GM12878 (cell line): ENCODE measurements around the gene NPLOC4. TPM values are rescaled to one million over a fixed set of nuclear protein-coding genes. Genes with fewer than 3 reads are reported as not detected.

Experiments used
- ATAC-seq: fragments of 200-7000 bp; cut with Tn5 transposase; 3 replicates; pipeline ENCODE4 v1.9.1; 2020; ENCODE audit warnings: mild to moderate bottlenecking, moderate library complexity
- BruUV-seq: library from RNA; stranded (reverse); fragments of 400-500 nt; replicated peaks from 2 replicates; lab custom pipeline; 2021; lab: Mats Ljungman, UMichigan
- CTCF ChIA-PET: fragments of 300-600 bp; sonication (Branson Sonifier 250); formaldehyde crosslinking; extraction: SDS; loops from one replicate; lab custom pipeline; 2021; ENCODE audit warnings: inconsistent platforms; lab: Yijun Ruan, JAX
- POLR2A ChIA-PET: fragments of 350-600 bp; formaldehyde crosslinking; extraction: SDS; loops from one replicate; lab custom pipeline; 2021; ENCODE audit warnings: inconsistent platforms; lab: Charles Lee
- RAD21 ChIA-PET: fragments of 300-600 bp; sonication (Branson Sonifier 250); formaldehyde crosslinking; loops from one replicate; lab custom pipeline; 2023; ENCODE audit warnings: antibody characterized with exemption; ENCODE audit not compliant: unreplicated experiment; lab: Charles Lee
- SMC1A ChIA-PET: fragments of 300-600 bp; sonication (Branson Sonifier 250); formaldehyde crosslinking; loops from one replicate; lab custom pipeline; 2023; ENCODE audit not compliant: unreplicated experiment, uncharacterized antibody; lab: Charles Lee
- DNase-seq: peaks from one replicate; pipeline ENCODE4 v3.0.0-alpha.2; 2011; ENCODE audit warnings: low read depth, low spot score
- FAIRE-seq: peaks from 3 replicates; lab custom pipeline; 2011; peaks lifted over from hg19 to GRCh38; lab: Jason Lieb, UNC
- H2AFZ ChIP-seq: 2 replicates; pipeline ENCODE4 v1.6.0; 2011; ENCODE audit warnings: low read depth, low read length, control low read depth; ENCODE audit not compliant: control insufficient read depth
- H3K27ac ChIP-seq: 2 replicates; pipeline ENCODE4 v1.5.1; 2011; ENCODE audit warnings: control low read depth; ENCODE audit not compliant: control insufficient read depth, insufficient read depth
- H3K27me3 ChIP-seq, 2 experiments: replicated peaks in 1 of 2; 2 replicates each; pipeline versions ENCODE4 v1.6.0 to v1.6.1; 2011; ENCODE audit warnings: low read length in 1 of 2; ENCODE audit not compliant: control insufficient read depth in 2 of 2, insufficient read depth in 2 of 2
- H3K36me3 ChIP-seq, 2 experiments: 2 replicates each; pipeline ENCODE4 v1.5.1; 2011; ENCODE audit warnings: low read length in 1 of 2; ENCODE audit not compliant: control insufficient read depth in 2 of 2, insufficient read depth in 2 of 2
- H3K4me1 ChIP-seq: 2 replicates; pipeline ENCODE4 v1.6.1; 2011; ENCODE audit warnings: mild to moderate bottlenecking, low read length, moderate library complexity, mixed read lengths; ENCODE audit not compliant: control insufficient read depth, insufficient read depth
- H3K4me2 ChIP-seq: 2 replicates; pipeline ENCODE4 v1.6.0; 2011; ENCODE audit warnings: control low read depth; ENCODE audit not compliant: control insufficient read depth, insufficient read depth
- H3K4me3 ChIP-seq: fragments of 200-600 bp; sonication (generic); 2 replicates; pipeline ENCODE4 v1.5.1; 2016
- H3K79me2 ChIP-seq: 2 replicates; pipeline ENCODE4 v1.6.0; 2011; ENCODE audit warnings: low read length; ENCODE audit not compliant: control insufficient read depth, insufficient read depth
- H3K9ac ChIP-seq: 2 replicates; pipeline ENCODE4 v1.8.0; 2011; ENCODE audit warnings: low read length, control low read depth, mixed read lengths; ENCODE audit not compliant: control insufficient read depth, insufficient read depth
- H3K9me3 ChIP-seq: replicated peaks from 3 replicates; pipeline ENCODE4 v1.5.1; 2011; ENCODE audit warnings: mild to moderate bottlenecking, low read length; ENCODE audit not compliant: control insufficient read depth, insufficient read depth
- H4K20me1 ChIP-seq: 2 replicates; pipeline ENCODE4 v1.6.0; 2011; ENCODE audit not compliant: control insufficient read depth, insufficient read depth
- ASH2L ChIP-seq: fragments of 300-600, 200-600 bp; sonication (generic); IDR thresholded peaks from 2 replicates; pipeline ENCODE4 v1.6.1; 2017; ENCODE audit warnings: low read depth, mild to moderate bottlenecking, borderline replicate concordance
- BACH1 ChIP-seq: fragments of 450-650 bp; IDR thresholded peaks from 2 replicates; pipeline ENCODE4 v1.6.1; 2017; ENCODE audit warnings: mild to moderate bottlenecking, borderline replicate concordance
- EP300 ChIP-seq, 2 experiments: fragments of 150-350 bp in 1 of 2; IDR thresholded peaks; 2 replicates each; pipeline ENCODE4 v1.6.1; 2011 to 2012; ENCODE audit warnings: low read depth in 2 of 2, low read length in 2 of 2, borderline replicate concordance in 1 of 2, improper control_type of control experiment in 1 of 2, inconsistent platforms in 1 of 2; ENCODE audit not compliant: control insufficient read depth in 1 of 2
- MEF2A ChIP-seq: IDR thresholded peaks from 2 replicates; pipeline ENCODE4 v1.6.1; 2011; ENCODE audit warnings: low read depth, mild to moderate bottlenecking, low read length, moderate library complexity; ENCODE audit not compliant: insufficient read depth
- MTA3 ChIP-seq: IDR thresholded peaks from 2 replicates; pipeline ENCODE4 v1.6.1; 2012; ENCODE audit warnings: low read length, inconsistent platforms, borderline replicate concordance
- SMAD1 ChIP-seq: fragments of 450-650 bp; IDR thresholded peaks from 2 replicates; pipeline ENCODE4 v1.6.1; 2018; ENCODE audit warnings: mild to moderate bottlenecking, low read depth; ENCODE audit not compliant: partially characterized antibody
- ZNF24 ChIP-seq: fragments of 450-650 bp; IDR thresholded peaks from 2 replicates; pipeline ENCODE4 v1.6.1; 2017; ENCODE audit warnings: antibody characterized with exemption, mild to moderate bottlenecking
- WGBS: methylation state at CpG from one replicate; pipeline ENCODE4 v1.1.6; 2016; ENCODE audit warnings: low lambda C conversion rate; ENCODE audit not compliant: insufficient replicate concordance, insufficient coverage; ENCODE audit errors: missing lambda C conversion rate; 5-methylcytosine and 5-hydroxymethylcytosine counted together
- in situ Hi-C: fragments of 300-500 bp; cut with MboI; formaldehyde crosslinking; loops from 9 replicates; pipeline ENCODE4 v1.14.3; 2018; ENCODE audit warnings: mixed read lengths
- intact Hi-C: fragments of 100-400 bp; cut with micrococcal nuclease; formaldehyde crosslinking; loops from one replicate; pipeline ENCODE4 v1.14.2; 2022; ENCODE audit not compliant: unreplicated experiment
- polyA plus RNA-seq, 11 experiments: library from polyadenylated mRNA; depleted of rRNA in 4 of 11; unstranded in 6 of 11; stranded (reverse) in 5 of 11; fragments of >200 nt; fragmentation: Nextera tagmentation in 4 of 11; fragmentation: Illumina TruSeq in 1 of 11; extraction: Ambion mirVana in 4 of 11; extraction: Trizol in 1 of 11; gene quantifications; 1 replicate in 1 of 11; 2 replicates in 10 of 11; pipeline versions ENCODE4 v1.2.1 to v1.2.3, GENCODE V29; 2011 to 2016; ENCODE audit warnings: inconsistent platforms in 2 of 11, missing spikeins in 2 of 11, low read depth in 1 of 11
- total RNA-seq, 4 experiments: library from RNA; depleted of rRNA in 3 of 4; stranded (reverse); fragments of >200 nt in 3 of 4; fragmentation: Illumina TruSeq in 1 of 4; extraction: Trizol in 1 of 4; gene quantifications; 2 replicates each; pipeline versions ENCODE4 v1.2.1 to v1.2.3, GENCODE V29; 2013 to 2021
- TF ChIP-seq, protein P1 (sequence below): IDR thresholded peaks from 2 replicates; pipeline ENCODE4 v1.6.1; 2012; ENCODE audit warnings: mild to moderate bottlenecking, low read depth, low read length
- TF ChIP-seq, protein P2 (sequence below): fragments of 450-650 bp; formaldehyde crosslinking; IDR thresholded peaks from 2 replicates; pipeline ENCODE4 v1.4.0; 2020; ENCODE audit warnings: mild to moderate bottlenecking, moderate library complexity
- TF ChIP-seq, protein P3 (sequence below): IDR thresholded peaks from 2 replicates; pipeline ENCODE4 v1.6.1; 2012; ENCODE audit warnings: low read depth, low read length, improper control_type of control experiment
- TF ChIP-seq, protein P4 (sequence below): fragments of 450-650 bp; IDR thresholded peaks from 2 replicates; pipeline ENCODE4 v1.6.1; 2018; ENCODE audit warnings: borderline replicate concordance, mild to moderate bottlenecking; ENCODE audit not compliant: partially characterized antibody

NPLOC4 gene
- total and polyA plus RNA-seq, 10 of the 15 experiments (the other 5 are each of a cell fraction or from before 2014, with no cell fraction given), result 1.5 to 83.7 (median 45.8) TPM

DNA sequence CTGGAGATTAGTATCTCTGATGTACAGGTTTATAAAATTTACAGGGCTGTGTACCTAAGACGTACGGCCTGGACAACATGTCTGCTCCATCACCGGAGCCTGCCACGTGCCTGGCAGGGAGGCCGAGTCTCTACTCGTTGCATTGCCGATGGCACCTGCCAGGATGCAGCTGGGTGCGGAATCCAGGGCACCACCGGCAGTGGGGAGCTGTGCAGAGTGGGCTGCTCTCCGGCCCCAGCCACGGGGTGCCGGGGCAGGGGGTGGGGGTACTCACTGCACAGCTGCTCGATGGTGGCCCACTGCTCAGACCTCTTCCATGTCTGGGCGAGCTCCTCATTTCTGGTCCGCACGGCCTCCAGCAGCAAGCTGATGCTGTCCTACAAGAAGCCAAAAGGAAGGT lies 71.7 kb downstream of the NPLOC4 start (continued):
- TF ChIP-seq ZNF24, result no peak

DNA sequence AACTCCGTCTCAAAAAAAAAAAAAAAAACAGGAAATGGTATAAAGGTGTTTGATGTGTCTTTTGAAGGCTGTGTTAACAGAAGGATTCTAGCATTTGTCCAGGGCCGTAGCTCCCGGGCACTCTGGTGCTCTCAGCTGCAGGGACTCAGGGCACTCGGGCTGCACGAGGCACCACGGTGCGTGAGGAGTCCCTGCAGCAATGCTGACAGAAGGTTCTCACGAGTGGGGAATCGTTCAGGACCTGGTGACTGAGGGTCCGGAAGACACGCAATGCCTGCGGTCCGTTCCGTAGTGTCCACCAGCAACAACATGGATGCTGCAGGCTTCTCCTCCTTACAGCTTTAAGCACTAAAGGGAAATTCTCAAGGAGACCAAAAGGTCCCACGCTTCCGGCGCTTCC lies 72.1 kb downstream of the NPLOC4 start:
- RAD21 ChIA-PET, result no interaction called here
- 98% methylated on average over 16 of the region's 17 CpGs for WGBS
- TF ChIP-seq EP300 (IDR thresholded peaks at IDR 0.05; ENCODE audit: borderline replicate concordance in 1 of 2, control insufficient read depth in 1 of 2, low read depth in 2 of 2, low read length in 2 of 2) (no peak), ASH2L (no peak), BACH1 (no peak), MTA3 (no peak), MEF2A (no peak), SMAD1 (no peak)
- TF ChIP-seq, protein P1, sequence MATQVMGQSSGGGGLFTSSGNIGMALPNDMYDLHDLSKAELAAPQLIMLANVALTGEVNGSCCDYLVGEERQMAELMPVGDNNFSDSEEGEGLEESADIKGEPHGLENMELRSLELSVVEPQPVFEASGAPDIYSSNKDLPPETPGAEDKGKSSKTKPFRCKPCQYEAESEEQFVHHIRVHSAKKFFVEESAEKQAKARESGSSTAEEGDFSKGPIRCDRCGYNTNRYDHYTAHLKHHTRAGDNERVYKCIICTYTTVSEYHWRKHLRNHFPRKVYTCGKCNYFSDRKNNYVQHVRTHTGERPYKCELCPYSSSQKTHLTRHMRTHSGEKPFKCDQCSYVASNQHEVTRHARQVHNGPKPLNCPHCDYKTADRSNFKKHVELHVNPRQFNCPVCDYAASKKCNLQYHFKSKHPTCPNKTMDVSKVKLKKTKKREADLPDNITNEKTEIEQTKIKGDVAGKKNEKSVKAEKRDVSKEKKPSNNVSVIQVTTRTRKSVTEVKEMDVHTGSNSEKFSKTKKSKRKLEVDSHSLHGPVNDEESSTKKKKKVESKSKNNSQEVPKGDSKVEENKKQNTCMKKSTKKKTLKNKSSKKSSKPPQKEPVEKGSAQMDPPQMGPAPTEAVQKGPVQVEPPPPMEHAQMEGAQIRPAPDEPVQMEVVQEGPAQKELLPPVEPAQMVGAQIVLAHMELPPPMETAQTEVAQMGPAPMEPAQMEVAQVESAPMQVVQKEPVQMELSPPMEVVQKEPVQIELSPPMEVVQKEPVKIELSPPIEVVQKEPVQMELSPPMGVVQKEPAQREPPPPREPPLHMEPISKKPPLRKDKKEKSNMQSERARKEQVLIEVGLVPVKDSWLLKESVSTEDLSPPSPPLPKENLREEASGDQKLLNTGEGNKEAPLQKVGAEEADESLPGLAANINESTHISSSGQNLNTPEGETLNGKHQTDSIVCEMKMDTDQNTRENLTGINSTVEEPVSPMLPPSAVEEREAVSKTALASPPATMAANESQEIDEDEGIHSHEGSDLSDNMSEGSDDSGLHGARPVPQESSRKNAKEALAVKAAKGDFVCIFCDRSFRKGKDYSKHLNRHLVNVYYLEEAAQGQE, result no peak
- TF ChIP-seq, protein P2, sequence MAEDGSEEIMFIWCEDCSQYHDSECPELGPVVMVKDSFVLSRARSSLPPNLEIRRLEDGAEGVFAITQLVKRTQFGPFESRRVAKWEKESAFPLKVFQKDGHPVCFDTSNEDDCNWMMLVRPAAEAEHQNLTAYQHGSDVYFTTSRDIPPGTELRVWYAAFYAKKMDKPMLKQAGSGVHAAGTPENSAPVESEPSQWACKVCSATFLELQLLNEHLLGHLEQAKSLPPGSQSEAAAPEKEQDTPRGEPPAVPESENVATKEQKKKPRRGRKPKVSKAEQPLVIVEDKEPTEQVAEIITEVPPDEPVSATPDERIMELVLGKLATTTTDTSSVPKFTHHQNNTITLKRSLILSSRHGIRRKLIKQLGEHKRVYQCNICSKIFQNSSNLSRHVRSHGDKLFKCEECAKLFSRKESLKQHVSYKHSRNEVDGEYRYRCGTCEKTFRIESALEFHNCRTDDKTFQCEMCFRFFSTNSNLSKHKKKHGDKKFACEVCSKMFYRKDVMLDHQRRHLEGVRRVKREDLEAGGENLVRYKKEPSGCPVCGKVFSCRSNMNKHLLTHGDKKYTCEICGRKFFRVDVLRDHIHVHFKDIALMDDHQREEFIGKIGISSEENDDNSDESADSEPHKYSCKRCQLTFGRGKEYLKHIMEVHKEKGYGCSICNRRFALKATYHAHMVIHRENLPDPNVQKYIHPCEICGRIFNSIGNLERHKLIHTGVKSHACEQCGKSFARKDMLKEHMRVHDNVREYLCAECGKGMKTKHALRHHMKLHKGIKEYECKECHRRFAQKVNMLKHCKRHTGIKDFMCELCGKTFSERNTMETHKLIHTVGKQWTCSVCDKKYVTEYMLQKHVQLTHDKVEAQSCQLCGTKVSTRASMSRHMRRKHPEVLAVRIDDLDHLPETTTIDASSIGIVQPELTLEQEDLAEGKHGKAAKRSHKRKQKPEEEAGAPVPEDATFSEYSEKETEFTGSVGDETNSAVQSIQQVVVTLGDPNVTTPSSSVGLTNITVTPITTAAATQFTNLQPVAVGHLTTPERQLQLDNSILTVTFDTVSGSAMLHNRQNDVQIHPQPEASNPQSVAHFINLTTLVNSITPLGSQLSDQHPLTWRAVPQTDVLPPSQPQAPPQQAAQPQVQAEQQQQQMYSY, result no peak
- TF ChIP-seq, protein P3, sequence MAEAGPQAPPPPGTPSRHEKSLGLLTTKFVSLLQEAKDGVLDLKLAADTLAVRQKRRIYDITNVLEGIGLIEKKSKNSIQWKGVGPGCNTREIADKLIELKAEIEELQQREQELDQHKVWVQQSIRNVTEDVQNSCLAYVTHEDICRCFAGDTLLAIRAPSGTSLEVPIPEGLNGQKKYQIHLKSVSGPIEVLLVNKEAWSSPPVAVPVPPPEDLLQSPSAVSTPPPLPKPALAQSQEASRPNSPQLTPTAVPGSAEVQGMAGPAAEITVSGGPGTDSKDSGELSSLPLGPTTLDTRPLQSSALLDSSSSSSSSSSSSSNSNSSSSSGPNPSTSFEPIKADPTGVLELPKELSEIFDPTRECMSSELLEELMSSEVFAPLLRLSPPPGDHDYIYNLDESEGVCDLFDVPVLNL, result no peak
- TF ChIP-seq, protein P4, sequence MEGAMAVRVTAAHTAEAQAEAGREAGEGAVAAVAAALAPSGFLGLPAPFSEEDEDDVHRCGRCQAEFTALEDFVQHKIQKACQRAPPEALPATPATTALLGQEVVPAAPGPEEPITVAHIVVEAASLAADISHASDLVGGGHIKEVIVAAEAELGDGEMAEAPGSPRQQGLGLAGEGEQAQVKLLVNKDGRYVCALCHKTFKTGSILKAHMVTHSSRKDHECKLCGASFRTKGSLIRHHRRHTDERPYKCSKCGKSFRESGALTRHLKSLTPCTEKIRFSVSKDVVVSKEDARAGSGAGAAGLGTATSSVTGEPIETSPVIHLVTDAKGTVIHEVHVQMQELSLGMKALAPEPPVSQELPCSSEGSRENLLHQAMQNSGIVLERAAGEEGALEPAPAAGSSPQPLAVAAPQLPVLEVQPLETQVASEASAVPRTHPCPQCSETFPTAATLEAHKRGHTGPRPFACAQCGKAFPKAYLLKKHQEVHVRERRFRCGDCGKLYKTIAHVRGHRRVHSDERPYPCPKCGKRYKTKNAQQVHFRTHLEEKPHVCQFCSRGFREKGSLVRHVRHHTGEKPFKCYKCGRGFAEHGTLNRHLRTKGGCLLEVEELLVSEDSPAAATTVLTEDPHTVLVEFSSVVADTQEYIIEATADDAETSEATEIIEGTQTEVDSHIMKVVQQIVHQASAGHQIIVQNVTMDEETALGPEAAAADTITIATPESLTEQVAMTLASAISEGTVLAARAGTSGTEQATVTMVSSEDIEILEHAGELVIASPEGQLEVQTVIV, result no peak

More for the DNA sequence above, 72.1 kb downstream of the NPLOC4 start:
- no peak for ATAC-seq
- Histone ChIP-seq H3K27ac (no peak overlapping the region), H3K4me2 (no peak overlapping the region), H3K4me3 (no peak overlapping the region), H3K79me2 (no peaks in the 10 kb centered on the region), H3K36me3 (peaks cover 29 to 35% of the 10 kb centered on the region in 2 experiments), H3K9ac (no peak overlapping the region), H4K20me1 (no peaks in the 10 kb centered on the region), H3K9me3 (no peaks in the 10 kb centered on the region), H3K27me3 (no peaks in the 10 kb centered on the region), H3K4me1 (peaks cover 22% of the 10 kb centered on the region), H2AFZ (no peak overlapping the region)
- intact Hi-C loops (no loop called here), in situ Hi-C loops (no loop called here)
- CTCF ChIA-PET, result no interaction called here
- no peak for DNase-seq
- POLR2A ChIA-PET, result no interaction called here
- no TSS peak for BruUV-seq
- SMC1A ChIA-PET, result interaction anchor here (1.8 kb wide), 1 partner anchor 36 kb away, joined by 5 read pairs; no protein-coding TSS in a partner anchor
- FAIRE-seq, result no peak
